ENCODE data around the gene BEAN1.
"Not testable (repeated sequence)": the region's sequence is repeated elsewhere in the genome, so short reads cannot be mapped to it uniquely, and the experiment has no call there.

GRCh38 chr16:66496226-66496625, 69.1 kb downstream of the BEAN1 start:
- TF ChIP-seq CTCF (conservative IDR thresholded peaks at IDR 0.05); EZH2 (IDR thresholded peaks at IDR 0.05; ENCODE audit: low read depth): not testable (repeated sequence)

Data from PC-9 (cell line).